Adipocyte (in vitro differentiated cells): ENCODE data around the gene HMGB2.

Source experiments
- DNase-seq: peaks from one replicate; pipeline ENCODE4 v3.0.0-alpha.2; 2015; ENCODE audit warnings: low read depth
- H3K27me3 ChIP-seq: replicated peaks from 2 replicates; pipeline ENCODE4 v1.7.0; 2013; ENCODE audit warnings: mild to moderate bottlenecking, low read length, moderate library complexity; ENCODE audit not compliant: control insufficient read depth, insufficient read depth
- H3K36me3 ChIP-seq: 2 replicates; pipeline ENCODE4 v1.7.0; 2013; ENCODE audit warnings: low read length, mild to moderate bottlenecking, moderate library complexity; ENCODE audit not compliant: control insufficient read depth, insufficient read depth, severe bottlenecking
- H3K4me1 ChIP-seq: 2 replicates; pipeline ENCODE4 v1.7.0; 2013; ENCODE audit warnings: mild to moderate bottlenecking, low read length, moderate library complexity; ENCODE audit not compliant: control insufficient read depth, insufficient read depth
- H3K4me3 ChIP-seq: 2 replicates; pipeline ENCODE4 v1.7.0; 2013; ENCODE audit warnings: mild to moderate bottlenecking, low read length, moderate library complexity
- H3K9ac ChIP-seq: 2 replicates; pipeline ENCODE4 v1.7.0; 2013; ENCODE audit warnings: mild to moderate bottlenecking, low read length, moderate library complexity
- H3K9me3 ChIP-seq: 2 replicates; pipeline ENCODE4 v1.7.0; 2013; ENCODE audit warnings: mild to moderate bottlenecking, low read length, moderate library complexity; ENCODE audit not compliant: control insufficient read depth

Gene HMGB2

GRCh38 chr4:173333658-173334084, 487 bp downstream of the HMGB2 start:
- H3K9ac ChIP-seq, result peak overlapping the region; percentile 99
- DNase-seq, result peak; percentile 70
- no peaks in the 10 kb centered on the region for H3K9me3 ChIP-seq
- H3K4me3 ChIP-seq, result peak overlapping the region; percentile 98
- H3K27me3 ChIP-seq, result no peaks in the 10 kb centered on the region
- H3K36me3 ChIP-seq, result peaks cover 21% of the 10 kb centered on the region
- peaks cover 16% of the 10 kb centered on the region for H3K4me1 ChIP-seq

DNA sequence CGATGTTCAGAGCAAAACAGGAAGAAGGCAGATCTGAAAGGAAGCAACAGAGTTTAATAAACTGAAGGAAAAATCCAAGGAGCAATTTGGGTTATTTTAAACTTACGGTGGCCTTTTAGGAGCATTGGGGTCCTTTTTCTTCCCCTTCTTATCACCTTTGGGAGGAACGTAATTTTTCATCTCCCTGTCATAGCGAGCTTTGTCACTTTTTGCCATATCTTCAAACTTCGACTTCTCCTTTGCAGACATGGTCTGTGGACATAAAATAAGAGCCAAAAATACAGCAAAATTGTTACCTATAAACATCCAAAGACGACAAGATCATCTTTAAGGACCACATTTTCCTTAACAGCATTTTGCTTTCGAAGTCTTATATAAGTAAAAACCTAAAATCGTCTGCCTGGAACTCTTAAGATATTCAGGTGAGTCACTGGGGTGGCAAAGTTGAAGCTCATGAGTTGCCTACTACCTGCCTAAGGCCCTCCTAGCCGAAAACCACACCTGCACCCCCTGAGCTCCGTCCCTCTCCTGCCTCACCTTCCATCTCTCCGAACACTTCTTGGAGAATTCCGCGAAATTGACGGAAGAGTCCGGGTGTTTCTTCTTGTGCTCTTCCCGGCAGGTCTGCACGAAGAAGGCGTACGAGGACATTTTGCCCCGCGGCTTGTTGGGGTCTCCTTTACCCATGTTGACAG, 1.0 kb downstream of the HMGB2 start:
- Histone ChIP-seq H3K9ac (peak overlapping the region; percentile 99), H3K9me3 (no peaks in the 10 kb centered on the region), H3K4me1 (peaks cover 16% of the 10 kb centered on the region), H3K36me3 (peaks cover 26% of the 10 kb centered on the region), H3K27me3 (no peaks in the 10 kb centered on the region), H3K4me3 (peak overlapping the region; percentile 98)
- peak; percentile 10 for DNase-seq

DNA sequence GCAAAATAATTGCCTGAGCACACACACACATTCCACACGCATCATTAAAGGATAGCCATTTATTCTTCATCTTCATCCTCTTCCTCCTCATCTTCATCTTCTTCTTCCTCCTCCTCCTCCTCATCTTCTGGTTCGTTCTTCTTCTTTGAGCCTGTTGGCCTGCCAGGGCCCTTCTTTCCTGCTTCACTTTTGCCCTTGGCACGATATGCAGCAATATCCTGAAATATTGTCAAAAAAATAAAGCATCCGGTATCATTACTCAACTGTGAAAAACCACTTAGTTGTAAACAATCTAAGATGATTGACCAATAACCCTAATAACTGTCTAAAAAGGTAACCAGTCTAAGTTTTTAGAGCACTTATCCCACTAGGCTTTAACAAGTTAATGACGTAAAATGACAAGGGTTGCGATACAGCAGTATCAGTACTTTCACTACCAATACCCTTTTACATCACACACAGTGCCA, 2.1 kb downstream of the HMGB2 start:
- DNase-seq, result peak; percentile 37
- peaks cover 30% of the 10 kb centered on the region for H3K36me3 ChIP-seq

GRCh38 chr4:173330590-173330989, 3.6 kb downstream of the HMGB2 start:
- H3K9me3 ChIP-seq, result no peaks in the 10 kb centered on the region
- no peak overlapping the region for H3K9ac ChIP-seq
- H3K36me3 ChIP-seq, result peaks cover 30% of the 10 kb centered on the region
- H3K4me3 ChIP-seq, result no peak overlapping the region
- DNase-seq, result no peak
- no peaks in the 10 kb centered on the region for H3K27me3 ChIP-seq
- H3K4me1 ChIP-seq, result peaks cover 16% of the 10 kb centered on the region

More for the DNA sequence above, 2.1 kb downstream of the HMGB2 start:
- H3K4me1 ChIP-seq, result peaks cover 16% of the 10 kb centered on the region
- H3K27me3 ChIP-seq, result no peaks in the 10 kb centered on the region
- peak overlapping the region; percentile 99 for H3K9ac ChIP-seq
- peak overlapping the region; percentile 98 for H3K4me3 ChIP-seq
- H3K9me3 ChIP-seq, result no peaks in the 10 kb centered on the region

DNA sequence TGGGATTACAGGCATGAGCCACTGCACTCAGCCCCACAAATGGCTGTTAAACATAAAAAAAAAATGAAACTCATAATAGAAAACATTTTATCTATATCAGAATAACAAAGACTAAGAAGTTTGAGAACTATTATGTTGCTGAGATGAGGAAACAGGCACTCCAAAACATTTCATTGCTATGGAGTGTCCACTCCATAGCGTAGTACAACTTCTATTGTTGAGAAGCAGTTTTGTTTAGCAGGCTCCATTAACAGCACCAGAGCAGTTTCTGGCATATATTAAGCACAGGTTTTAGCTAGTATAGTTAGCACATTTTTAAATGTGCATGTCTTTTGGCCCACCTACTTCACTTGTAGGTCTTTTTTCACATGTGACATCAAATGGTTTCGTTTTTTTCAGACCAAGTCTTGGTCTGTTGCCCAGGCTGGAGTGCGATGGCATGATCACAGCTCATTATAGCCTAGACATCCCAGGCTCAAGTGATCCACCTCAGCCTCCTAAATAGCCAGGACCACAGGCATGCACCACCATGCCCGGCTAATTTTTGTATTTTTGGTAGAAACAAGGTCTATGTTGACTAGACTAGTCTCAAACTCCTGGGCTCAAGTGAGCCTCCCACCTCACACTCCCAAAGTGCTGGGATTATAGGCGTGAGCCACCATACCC, 5.8 kb downstream of the HMGB2 start:
- Histone ChIP-seq H3K36me3 (peaks cover 30% of the 10 kb centered on the region), H3K27me3 (no peaks in the 10 kb centered on the region), H3K4me1 (peaks cover 18% of the 10 kb centered on the region), H3K9ac (no peak overlapping the region), H3K4me3 (no peak overlapping the region), H3K9me3 (no peaks in the 10 kb centered on the region)
- no peak for DNase-seq

DNA sequence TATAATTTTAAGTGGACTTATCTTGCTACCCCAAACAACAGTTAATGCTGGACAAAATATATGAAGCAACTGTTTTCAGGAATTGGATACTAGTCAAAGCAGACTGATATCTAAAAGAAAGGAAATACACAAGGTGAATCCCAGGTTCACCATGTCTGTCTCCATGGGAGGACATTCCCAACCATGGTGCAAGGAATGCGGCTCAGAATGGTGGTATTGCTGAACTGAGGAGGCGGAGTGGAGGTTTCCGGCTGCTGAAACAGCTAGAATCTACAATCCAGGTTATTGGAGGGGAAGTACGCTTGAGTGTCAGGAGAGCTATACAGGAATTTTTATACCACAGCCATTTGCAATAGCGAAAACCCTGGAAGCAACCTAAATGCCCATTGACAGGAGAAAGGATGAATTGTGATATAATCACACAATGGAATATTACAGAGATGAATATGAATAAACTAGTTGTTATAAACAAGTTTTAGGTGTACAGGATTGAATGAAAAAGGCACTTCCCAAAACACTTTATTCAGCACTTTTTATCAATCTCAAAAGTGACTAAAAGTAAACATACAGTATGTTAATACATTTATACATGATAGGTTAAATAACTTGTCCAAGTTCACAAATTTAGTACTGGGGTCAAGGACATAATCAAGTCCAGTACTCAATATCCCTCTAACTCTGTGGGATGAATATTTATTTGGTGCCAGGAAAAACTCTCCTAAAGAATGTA, 9.0 kb downstream of the HMGB2 start:
- H3K4me1 ChIP-seq, result peaks cover 5% of the 10 kb centered on the region
- H3K9me3 ChIP-seq, result no peaks in the 10 kb centered on the region
- no peak overlapping the region for H3K4me3 ChIP-seq
- no peak for DNase-seq
- H3K27me3 ChIP-seq, result no peaks in the 10 kb centered on the region
- H3K9ac ChIP-seq, result no peak overlapping the region
- H3K36me3 ChIP-seq, result peaks cover 22% of the 10 kb centered on the region

DNA sequence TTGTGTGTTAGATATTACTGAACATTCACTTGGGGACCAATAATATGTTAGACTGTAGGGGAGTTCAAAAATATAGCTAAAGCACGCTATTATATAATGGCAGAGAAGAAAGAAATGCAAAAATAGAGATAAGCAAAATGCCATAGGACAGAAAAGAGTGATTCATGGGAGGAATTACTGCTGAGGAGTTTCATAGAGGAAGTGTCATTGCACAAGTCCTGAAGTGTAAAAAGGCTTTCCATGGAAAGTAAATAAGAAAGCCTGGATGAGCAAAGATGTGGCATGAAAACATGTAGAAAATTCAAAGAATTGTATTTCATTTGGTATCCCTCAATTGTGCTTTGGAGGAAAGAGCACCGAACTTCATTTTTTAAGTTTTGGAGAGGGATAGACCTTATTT, 14.5 kb downstream of the HMGB2 start:
- no peak overlapping the region for H3K9ac ChIP-seq
- no peak overlapping the region for H3K4me3 ChIP-seq
- peak; percentile 58 for DNase-seq
- H3K4me1 ChIP-seq, result peaks cover 17% of the 10 kb centered on the region
- no peaks in the 10 kb centered on the region for H3K27me3 ChIP-seq
- no peaks in the 10 kb centered on the region for H3K9me3 ChIP-seq
- H3K36me3 ChIP-seq, result no peaks in the 10 kb centered on the region

DNA sequence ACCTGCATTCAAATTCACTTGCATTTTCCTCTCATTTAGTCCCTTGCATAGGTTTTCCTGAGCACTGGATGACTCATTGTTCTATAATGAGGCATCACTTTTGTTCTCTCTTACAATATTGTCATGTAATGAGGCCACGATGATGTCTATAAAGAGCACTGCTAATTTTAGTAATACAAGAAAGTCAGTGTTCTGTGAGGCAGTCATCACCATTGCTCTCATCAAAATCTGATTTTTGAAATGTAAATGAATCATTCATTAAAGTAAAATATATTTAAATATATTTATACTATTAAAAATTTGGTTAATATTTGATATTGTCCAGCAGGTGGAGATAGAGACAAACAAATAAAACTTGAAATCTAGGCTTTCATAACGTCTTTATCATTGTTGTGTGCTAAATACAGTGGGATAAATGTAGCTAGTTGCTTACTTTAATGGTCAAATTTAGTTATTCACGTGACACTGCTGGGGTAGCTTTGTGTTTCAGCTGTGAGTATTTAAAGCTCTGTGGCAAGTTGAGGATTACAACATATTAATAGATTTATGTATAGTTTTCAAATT, 15.4 kb downstream of the HMGB2 start:
- no peak overlapping the region for H3K4me3 ChIP-seq
- DNase-seq, result peak; percentile 79
- H3K9me3 ChIP-seq, result no peaks in the 10 kb centered on the region
- no peaks in the 10 kb centered on the region for H3K27me3 ChIP-seq
- H3K4me1 ChIP-seq, result peaks cover 17% of the 10 kb centered on the region
- H3K36me3 ChIP-seq, result no peaks in the 10 kb centered on the region
- no peak overlapping the region for H3K9ac ChIP-seq

GRCh38 chr4:173318240-173318639, 15.9 kb downstream of the HMGB2 start:
- H3K4me3 ChIP-seq, result no peak overlapping the region
- DNase-seq, result no peak
- no peaks in the 10 kb centered on the region for H3K27me3 ChIP-seq
- no peaks in the 10 kb centered on the region for H3K9me3 ChIP-seq
- no peaks in the 10 kb centered on the region for H3K36me3 ChIP-seq
- H3K4me1 ChIP-seq, result peaks cover 14% of the 10 kb centered on the region
- H3K9ac ChIP-seq, result no peak overlapping the region

DNA sequence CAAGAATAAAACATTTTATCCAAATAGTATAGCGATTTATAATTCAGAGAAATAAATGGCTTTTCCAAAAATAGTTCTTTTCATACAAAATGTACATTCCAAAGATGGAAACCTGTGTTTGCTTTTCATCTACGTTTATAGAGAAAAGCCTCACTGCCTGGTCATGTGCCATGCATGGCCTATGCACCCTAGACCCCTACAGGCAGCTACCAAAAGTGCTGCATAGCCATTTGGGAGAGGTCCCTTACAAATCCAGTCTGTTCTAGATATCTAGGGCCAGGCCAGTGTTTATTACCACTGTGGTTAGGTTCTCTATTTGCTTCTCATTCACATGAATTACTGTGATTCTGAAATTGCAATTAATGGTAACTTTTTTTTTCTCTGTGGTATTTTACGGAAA, 17.2 kb downstream of the HMGB2 start:
- Histone ChIP-seq H3K9me3 (no peaks in the 10 kb centered on the region), H3K9ac (no peak overlapping the region), H3K4me3 (no peak overlapping the region), H3K36me3 (no peaks in the 10 kb centered on the region), H3K27me3 (no peaks in the 10 kb centered on the region), H3K4me1 (peaks cover 12% of the 10 kb centered on the region)
- no peak for DNase-seq

- no peaks in the 10 kb centered on the region for H3K9me3 ChIP-seq
- no peaks in the 10 kb centered on the region for H3K27me3 ChIP-seq
- no peak overlapping the region for H3K4me3 ChIP-seq
- no peak for DNase-seq
- H3K4me1 ChIP-seq, result peaks cover 12% of the 10 kb centered on the region
- no peak overlapping the region for H3K9ac ChIP-seq
- no peaks in the 10 kb centered on the region for H3K36me3 ChIP-seq
Observed at GRCh38 chr4:173316060-173316459, 18.1 kb downstream of the HMGB2 start.
